NCI-H524 treated with DMSO at 0.1 percent for 48 hours (cell line): Measurements from ENCODE around the gene PLOD3.

Experiments
- DNase-seq: peaks from one replicate; lab custom pipeline; 2025; lab: John Stamatoyannopoulos, UW

PLOD3 gene

DNA sequence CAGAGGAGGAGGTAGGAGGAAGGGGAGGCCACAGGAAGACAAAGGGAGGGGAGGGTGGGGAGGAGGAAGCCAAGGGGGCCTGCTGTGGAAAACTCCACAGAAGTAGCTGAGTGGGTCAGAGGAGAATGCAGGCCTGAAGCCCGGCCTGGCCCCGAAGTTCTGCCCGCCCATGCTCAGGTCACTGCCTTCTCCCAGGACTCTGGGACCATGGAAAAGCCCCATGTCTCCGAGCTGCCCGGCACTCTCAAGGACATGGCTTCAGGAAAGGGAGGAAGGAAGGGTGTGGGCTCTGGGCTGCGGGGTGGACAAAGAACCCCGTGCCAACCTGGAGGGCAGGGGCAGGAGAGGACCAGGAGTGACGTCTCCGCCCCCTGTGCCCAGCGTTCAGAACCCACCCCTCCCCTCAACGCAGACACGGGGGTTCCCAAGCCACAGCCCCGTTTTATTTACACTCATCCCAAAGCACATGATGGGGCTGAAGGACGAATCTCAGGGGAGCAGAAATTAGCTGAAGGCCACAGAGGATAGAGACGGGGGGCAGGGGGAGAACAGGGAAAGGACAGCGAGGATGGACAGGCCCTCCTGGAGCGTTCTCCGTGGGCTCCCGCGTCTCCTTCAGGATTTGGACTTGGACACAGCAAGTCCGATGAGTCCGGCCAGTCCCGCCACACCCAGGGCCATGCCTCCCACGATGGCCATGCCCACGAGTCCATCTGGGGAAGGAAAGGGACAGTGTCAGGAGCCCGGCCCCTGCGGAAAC is 22.0 kb upstream of the PLOD3 start:
- DNase-seq = no peak

DNA sequence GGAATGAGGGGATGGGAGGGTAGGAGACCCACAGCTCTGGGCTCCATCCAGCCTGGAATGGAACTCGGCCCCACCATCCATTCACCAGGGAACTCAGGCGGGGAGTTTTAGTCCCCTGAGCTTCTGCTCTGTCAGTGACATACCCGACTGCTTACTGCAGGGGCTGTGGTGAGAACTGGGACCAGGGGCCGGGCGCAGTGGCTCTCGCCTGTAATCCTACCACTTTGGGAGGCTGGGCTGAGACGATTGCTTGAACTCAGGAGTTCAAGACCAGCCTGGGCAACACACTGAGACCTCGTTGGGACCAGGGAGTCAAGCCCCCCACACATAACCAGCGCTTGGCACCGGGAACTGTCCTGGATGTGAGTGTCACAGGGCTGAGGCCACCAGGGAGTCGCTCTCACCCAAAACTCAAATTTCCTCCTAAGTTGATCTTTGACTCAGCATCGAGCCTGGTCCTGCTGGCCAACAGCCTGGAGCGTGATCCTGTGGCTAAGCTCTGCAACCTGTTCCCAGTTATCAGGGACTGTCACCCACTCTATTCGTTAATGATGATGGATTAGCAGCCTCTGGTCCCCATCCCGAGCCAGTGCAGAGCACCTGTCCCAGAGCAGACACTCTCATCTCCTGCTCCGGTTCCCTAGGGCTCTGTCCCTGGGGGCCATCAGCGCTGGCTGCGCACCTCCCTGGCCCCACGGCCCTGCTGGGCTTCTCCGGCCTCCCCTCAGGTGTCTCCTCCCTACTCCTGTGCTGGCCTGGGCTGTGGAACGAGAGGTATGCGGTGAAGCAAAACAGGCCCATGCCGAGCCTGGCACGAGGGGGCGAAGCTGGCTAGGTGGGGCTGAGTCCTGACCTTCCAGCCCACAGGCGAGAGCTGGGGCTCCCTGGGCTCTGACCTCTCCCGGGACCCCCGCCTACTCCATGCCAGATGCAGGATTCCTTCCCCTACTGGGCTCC is 21.1 kb upstream of the PLOD3 start:
- DNase-seq = no peak

DNA sequence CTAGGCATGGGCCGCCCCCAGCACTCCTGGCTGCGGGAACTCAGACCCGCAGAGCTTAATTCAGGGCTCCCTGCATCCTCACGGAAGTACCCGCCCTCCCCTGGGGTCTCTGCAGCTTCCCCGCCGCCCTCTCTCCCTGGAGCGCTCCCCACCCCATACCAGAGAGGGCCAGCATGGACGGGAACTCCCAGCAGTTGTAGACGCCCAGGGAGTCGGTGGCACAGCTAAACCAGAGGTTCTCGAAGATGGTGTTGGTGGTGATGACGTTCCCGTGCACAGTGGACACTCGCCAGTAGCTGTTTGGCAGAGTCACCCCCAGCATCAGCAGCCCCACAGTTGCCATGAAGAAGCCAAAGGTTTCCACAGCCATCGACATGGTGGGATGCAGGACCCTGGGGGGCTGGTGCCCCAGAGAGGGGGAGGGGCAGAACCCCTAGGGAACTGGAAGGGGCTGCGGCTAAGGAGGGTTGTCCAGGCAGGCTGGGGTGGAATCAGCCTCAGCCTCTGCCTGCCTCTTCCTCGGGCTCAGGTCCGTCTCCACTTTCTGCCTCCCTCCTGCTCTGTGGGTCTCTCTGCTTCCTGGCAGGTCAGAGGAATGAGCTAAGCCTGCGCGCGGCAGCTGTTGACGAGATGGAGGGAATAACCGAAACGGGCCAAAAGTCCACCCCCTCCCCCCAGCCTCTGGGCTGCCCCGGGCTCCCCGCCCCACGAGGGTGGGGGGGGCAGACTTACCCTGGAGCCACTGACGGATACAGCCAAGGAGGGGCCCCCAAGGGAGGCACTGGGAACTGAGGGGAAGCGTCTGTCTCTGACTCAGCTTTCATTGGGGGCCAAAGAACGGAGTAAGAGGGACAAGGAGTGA is 20.1 kb upstream of the PLOD3 start, which contains the start of gene CLDN15:
CLDN15 (minus strand) TSS at position 597 of the 862 bp plus-strand sequence; CDS start at position 376, 221 bp downstream.
- DNase-seq = no peak

DNA sequence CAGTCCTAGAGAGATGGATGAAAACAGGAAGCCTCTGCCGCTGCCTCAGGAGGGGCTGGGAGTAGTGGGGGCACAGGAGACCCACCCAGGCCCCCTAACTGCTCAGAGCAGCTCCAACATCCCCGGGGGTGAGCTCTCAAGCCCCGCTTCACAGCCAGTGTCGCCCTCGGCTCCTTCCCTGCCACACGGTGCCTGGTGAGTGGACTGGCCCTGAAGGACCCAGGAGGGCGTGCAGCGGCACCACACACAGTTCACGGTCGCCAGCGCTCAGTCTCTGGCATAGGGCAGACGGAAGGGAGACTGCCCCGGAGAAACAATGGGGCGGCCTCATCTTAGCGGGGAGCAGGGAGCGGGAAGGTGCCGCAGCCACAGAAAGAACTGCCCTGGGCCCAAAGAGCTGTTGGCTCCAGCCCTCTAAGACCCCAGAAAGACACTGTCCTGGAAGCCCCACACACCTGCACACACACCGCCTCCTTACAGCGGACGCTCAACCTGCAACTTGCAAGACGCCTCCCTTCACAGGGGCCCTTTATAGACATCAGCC is 19.0 kb upstream of the PLOD3 start:
- DNase-seq = no peak

DNA sequence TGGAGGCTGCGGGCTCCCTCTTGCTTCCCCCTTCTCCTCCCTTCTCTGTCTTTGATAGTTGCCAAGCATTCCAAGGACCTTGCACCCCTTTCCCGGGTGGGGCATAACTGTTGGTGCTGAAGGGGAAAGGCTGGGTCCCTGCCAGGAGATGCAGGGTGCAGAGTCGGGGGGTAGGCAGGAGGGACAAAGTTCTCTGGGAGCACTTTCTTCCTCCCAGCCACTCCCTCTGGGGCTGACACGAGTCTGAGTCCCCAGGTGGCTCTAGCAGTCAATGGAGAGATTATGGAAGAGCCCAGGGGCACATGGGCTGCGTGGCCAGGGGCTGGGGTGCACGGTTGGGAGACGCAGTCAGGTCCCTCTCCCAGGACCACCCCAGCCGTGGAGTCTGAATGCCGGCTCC is 18.1 kb upstream of the PLOD3 start:
- DNase-seq = no peak

DNA sequence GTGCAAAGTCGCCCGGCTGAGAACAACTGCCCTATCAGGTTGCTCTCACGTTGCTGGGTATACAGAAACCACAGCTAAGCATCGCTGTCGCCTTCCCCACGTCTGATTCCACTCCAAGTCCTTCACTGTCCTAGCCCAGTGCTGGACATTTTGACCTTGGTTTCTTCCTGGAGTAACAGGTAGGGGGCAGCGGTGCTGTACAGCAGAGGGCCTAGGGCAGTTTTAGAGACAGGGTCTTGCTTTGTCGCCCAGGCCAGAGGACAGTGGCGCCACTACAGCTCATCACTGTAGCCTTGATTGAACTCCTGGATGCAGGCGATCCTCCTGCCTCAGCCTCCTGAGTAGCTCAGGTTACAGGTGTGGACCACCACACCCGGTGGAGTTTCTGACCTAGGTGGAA is 17.7 kb upstream of the PLOD3 start:
- no peak for DNase-seq

DNA sequence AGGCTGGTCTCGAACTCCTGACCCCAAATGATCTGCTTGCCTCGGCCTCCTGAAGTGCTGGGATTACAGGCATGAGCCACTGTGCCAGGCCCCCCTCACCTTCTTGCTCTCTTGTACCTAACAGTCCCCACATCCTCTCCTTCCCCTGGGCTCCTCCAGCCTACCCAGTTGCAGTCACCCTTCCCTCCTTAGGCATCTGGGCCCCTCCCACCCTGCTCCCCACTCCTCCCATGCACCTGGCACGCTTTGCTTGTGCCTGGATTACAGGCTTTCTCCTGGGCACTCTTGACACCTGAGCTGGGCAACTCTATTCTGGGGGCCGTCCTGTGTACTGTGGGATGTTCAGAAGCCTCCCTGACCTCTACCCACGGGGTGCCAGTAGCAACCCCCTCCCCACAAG is 17.3 kb upstream of the PLOD3 start:
- no peak for DNase-seq

DNA sequence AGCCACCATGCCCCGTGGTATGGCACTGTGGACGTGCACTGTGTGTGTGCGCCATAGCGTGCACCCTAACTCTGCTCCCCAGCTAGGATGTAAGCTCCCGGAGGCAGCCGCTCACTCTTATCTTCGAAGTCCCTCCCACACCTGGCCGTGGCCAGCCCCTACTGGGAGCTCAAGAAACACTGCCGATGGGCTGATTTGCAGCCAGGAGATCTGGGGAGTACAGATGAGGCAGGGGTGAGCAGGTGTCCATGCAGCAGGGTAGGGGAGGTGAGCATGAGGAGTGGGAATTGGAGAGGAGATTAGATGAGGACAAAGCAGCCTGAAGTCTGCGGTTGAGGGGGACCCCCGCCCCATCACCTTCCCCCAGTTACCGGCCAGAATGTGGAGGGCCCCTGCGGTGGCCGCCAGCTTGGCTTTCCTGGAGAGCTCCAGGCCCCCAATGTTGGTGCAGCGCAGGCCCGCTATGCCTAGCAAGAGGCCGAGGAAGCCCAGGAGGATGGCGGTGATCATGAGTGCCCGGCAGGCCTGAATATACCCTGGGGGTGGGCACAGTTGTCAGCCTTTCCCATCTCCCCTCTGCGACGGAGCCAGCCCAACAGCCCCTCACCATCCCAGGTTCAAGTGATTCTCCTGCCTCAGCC is 16.6 kb upstream of the PLOD3 start:
- no peak for DNase-seq

DNA sequence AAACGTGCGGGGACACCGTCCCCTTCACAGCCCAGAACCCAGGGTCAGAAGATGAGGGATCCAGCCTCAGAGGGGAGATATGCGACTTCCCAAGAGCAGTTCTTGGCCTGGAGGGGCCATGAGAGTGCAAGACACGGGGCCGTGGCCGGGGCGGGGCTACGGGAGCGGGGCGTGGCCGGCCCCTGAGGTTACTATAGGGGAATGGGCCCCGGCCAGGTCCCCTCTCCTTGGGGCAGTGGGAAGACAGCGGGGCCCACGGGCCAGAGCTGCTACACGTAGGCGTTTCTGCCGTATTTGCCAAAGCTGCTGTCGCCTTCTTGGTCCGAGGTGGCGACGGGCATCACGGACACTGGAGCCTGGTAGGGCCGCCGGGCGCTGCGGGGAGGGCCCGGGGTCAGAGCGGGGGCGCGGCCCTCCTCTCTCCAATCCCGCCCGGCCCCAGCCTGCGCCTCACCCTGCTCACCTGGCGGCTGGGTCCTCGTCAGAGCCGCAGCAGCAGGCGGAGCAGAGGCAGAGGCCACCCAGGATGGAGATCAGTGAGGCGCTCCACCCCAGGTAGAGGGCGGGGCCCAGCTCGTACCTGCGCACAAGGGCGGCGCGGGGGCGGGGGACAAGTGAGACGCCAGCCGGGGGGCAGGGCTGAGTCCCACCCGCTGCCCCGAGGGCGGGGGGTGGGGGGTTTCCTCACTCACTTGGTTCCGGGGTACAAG is 14.9 kb upstream of the PLOD3 start:
- DNase-seq = no peak

DNA sequence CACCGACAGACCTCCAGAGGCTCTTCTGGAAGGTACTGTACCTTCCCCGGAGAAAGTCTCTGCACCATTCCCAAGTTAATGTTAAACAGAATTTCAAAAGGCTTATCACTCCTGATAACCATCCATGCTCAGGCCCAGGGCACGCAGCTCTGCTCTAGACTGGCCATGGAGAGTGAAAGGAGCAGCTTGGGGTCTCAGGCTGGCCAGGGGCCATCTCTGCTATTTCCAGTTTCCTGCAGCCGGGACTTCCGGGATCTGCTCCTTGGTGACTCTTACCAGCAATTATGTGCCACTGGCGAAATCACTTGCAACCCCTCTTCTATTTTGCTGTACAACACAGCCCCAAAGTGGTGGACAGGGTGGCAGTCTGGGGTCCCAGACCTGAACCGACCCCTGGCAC is 14.3 kb upstream of the PLOD3 start:
- DNase-seq = no peak

DNA sequence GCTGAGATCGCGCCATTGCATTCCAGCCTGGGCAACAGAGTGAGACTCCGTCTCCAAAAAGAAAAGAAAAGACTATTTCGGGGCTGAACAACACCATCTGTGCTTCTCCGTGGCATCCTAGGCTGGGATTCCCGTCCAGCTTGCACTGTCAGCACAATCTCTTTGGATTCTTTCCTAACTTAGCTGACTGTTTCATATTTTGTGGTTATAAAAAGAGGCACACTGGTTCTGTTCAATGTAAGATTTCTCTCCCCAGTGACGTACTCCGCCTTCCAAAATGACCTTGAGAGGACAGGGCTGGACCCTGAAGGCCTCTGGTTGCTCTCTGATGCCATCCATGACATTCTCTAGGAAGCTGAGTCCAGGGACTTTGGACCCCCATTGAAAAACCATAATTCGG is 9.3 kb upstream of the PLOD3 start:
- DNase-seq = no peak

DNA sequence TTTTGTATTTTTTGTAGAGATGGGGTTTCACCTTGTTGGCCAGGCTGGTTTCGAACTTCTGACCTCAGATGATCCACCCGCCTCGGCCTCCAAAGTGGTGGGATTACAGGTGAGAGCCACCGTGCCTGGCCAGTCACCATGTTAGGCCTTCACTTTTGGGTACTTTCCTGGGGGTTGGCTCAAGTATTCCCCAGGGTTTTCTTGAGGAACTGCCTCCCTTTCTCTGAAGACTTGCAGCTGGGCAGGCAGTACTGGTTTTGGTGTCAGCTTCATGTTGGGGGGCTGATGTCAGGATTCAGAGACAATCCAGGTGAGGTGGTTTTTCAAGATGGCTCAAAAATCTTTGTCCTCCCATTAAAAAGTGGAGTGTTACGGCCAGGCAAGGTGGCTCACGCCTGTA is 8.3 kb upstream of the PLOD3 start:
- no peak for DNase-seq

DNA sequence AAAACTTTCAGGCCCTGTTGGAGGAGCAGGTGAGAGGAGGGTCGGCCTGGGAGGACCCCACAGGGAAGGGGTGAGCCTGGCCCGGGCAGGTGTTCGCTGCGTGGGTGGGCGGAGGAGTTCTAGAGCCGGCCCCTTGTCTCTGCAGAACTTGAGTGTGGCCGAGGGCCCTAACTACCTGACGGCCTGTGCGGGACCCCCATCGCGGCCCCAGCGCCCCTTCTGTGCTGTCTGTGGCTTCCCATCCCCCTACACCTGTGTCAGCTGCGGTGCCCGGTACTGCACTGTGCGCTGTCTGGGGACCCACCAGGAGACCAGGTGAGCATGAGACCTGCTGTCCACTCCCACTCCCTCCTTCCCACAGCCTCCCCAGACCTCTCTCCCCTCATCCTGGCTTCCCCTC is 6.1 kb upstream of the PLOD3 start:
- DNase-seq = no peak

DNA sequence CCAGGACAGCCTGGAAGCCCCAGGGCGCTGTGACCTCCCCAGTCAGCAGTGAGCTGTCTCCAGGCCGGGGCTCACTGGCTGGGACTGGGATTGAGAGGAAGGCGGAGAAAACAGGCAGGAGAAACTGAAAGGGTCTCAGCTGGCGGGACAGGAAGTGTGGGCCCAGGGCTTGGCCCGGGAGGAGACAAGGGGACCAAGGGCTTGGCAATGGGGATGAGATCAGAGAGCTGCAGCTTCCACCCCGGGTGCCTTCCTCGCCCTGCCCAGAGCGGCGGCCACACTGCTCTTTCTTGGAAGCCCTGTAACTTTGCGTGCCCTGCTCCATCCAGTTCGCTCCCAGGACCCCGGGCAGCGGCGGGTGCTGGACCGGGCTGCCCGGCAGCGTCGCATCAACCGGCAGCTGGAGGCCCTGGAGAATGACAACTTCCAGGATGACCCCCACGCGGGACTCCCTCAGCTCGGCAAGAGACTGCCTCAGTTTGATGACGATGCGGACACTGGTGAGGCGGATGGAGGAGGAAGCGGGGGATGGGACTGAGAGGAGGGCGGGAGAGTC is 5.0 kb upstream of the PLOD3 start:
- no peak for DNase-seq

DNA sequence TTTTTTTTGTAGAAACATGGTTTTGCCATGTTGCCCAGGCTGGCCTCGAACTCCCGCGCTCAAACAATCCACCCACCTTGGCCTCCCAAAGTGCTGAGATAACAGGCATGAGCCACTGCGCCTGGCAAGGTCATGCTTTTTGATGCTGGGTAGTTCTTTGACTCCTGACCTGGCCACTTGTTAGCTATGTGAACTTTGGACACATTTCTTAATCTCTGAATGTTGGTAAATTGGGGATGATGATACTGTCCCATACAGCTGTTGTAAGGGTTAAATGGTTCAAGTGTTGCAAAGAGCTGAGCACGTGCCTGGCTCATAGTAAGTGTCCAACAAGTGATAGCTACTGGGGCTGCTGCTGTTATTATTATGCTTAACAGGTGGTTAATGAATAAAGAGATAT is 2.9 kb upstream of the PLOD3 start:
- no peak for DNase-seq

DNA sequence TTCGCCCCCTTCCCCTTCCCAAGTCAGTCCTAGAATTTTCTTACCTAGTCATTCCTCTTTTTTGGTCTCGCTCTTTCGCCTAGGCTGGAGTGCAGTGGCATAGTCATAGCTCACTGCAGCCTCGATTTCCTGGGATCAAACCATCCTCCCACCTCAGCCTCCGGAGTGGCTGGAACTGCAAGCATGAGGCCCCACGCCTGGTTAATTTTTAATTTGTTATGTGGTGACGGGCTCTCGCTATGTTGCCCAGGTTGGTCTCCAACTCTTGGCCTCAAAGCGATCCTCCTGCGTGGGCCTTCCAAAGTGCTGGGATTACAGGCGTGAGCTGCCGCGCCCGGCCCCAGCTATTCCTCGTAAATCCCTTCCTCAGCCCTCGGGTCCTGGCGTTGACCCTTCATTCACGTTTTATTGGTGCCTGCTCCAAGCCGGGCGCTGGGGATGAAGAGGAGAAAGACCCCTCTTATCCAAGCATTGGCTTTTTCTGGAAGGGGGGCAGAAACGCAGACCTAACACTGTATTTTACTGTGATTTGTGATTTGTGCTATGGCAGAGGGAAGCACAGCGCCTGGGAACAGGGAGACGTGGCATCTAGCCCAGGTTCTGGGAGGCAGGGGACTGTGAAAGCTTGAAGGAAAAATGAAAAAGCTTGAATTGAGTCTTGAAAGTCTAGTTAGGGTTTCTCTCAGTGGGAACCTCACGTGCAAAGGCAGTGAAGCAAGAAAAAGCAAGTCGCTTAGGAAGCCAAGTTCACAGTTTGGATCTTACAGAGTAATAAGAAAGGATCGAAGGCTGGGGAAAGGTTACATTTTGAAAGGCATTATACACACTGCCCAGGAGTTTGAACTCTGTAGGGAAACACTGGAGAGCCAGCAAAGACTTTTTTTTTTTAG is 1.1 kb upstream of the PLOD3 start:
- no peak for DNase-seq

DNA sequence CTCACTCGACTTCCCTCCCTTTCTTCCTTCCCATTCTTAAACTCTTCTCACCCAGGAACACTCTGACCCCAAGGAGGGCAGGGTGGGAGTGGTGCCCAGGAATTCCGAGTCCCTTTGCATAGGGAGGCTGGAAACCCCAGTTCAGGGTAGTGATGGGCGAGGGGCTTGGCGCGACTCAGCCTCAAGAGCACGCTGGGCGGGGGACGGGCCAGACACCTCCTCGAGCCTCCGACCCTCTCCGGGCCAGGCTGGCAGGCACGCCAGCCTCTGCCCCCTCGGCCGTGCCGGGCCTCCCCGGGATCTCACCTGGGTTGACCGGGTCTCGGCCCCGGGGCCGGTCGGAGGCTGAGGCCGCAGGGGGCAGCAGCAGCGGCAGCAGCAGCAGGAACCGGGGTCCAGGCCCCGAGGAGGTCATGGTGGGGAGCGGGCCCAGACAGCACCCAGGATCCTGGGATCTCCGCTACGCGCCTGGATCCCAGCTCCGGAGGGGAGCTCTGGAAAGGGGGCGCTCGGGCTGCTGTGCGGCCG is 457 bp downstream of the PLOD3 start:
- DNase-seq = no peak

DNA sequence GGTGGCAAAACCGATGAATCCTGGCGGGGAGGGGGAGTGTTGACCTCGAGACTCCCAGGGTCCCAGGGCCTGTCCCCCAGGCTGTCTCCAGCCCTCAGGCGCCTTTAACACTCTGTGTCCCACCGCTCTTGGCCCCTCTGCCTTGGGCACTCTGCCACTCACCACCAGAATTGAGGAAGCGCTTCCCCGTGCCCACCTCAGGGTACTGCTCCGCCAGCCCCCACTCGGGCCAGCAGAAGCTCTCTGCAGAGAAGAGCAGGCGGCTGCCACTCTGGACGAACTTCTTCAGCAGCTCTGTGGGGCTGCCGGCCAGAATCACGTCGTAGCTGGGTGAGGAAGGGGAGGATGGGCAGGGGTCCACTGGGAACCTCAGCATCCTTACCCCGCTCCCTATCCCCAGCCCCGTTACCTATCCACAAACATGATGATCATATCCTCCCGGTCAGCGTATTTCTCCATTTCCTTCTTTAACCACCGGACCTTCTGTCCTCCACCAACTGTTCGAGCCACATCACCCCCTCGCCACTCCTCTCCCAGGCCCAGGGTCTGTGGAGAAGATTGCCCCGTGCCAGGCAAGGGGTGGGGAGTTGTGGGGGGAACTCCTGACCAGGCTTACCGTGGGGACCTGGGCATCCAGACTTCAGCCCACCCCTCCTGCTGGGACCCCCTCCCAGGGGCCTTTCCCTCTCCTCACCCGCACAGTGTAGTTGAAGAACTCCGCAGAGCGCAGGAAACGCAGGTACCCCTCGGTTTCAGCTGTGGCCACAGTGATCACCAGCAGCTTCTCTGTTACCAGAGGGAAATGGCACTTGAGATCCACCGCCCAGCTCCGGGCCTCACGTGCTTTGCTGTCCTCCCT is 1.2 kb downstream of the PLOD3 start:
- no peak for DNase-seq
